ENCODE measurements around the gene RSBN1.

RSBN1 gene

DNA sequence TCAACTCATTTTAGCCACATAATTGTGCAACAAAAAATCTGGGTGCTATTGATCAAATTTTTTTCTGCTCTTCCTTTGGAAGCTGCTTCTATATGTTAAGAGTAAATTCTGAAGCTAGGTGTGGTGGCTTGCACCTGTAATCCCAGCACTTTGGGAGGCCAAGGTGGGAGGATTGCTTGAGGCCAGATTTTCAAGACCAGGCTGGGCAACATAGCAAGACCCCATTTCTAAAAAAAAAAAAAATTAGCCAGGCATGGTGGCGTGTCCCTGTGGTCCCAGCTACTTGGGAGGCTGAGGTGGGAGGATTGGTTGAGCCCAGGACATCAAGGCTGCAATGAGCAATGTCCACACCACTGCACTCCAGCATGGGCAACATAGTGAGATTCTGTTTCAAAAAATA lies 24.3 kb upstream of the RSBN1 start:
- Mint-ChIP-seq H3K36me3 (ENCODE audit: low read depth) (peaks cover 74% of the 10 kb centered on the region), H3K4me3 (no peak overlapping the region), H3K9me3 (no peaks in the 10 kb centered on the region), H3K27ac (no peak overlapping the region), H3K27me3 (no peaks in the 10 kb centered on the region), H3K4me1 (ENCODE audit: low read depth) (peaks cover 5% of the 10 kb centered on the region)
- no peak for DNase-seq

DNA sequence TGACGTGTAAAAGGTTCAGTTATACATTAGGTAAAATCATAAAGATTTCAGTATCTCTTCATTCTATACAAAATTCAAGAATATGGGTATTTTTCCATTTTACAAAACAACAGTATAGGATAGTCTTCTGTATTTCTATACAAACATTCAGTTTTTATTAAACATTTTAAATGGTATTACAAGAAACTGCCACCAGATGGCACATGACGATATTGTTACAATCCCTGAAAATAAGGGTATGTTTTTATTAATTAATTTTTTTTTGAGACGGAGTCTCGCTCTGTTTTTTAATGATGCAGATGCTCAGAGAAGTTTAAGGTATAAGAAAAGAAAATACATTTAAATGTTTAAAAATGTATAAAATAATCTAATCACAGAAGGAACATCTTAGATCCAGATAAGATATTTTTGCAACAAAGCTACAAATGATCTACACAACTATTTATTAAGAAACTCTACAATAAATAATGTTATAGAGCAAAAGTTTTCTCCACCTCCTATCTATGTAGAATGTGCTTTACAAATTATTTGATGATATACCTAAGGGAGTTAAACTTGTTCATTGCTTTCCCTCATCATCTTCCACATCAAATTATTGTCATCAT lies 23.5 kb upstream of the RSBN1 start:
- Mint-ChIP-seq H3K27ac (no peak overlapping the region), H3K36me3 (ENCODE audit: low read depth) (peaks cover 75% of the 10 kb centered on the region)
- DNase-seq, result no peak

DNA sequence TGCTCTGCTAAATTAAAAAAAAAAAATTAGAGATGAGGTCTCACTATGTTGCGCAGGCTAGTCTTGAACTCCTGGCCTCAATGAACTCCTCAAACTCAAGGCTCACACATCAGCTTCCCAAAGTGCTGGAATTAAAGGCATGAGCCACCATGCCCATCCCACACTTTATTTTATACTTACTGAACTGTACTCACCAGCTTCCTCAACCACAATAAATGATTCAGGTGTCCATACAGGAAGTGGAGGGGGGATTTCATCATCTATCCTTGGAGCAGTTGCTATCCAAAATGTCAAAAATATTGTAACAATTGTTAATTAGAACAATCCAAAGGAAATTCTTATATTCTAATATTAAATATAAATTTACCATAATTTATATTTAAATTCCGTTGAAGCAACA lies 22.4 kb upstream of the RSBN1 start:
- peaks cover 73% of the 10 kb centered on the region for H3K36me3 Mint-ChIP-seq (ENCODE audit: low read depth)
- no peak overlapping the region for H3K27ac Mint-ChIP-seq
- H3K9me3 Mint-ChIP-seq, result no peaks in the 10 kb centered on the region
- H3K4me1 Mint-ChIP-seq (ENCODE audit: low read depth), result peaks cover 5% of the 10 kb centered on the region
- H3K27me3 Mint-ChIP-seq, result no peaks in the 10 kb centered on the region
- no peak for DNase-seq
- H3K4me3 Mint-ChIP-seq, result no peak overlapping the region

More for the DNA sequence above, 23.5 kb upstream of the RSBN1 start:
- no peaks in the 10 kb centered on the region for H3K9me3 Mint-ChIP-seq
- peaks cover 5% of the 10 kb centered on the region for H3K4me1 Mint-ChIP-seq (ENCODE audit: low read depth)
- H3K27me3 Mint-ChIP-seq, result no peaks in the 10 kb centered on the region
- no peak overlapping the region for H3K4me3 Mint-ChIP-seq

DNA sequence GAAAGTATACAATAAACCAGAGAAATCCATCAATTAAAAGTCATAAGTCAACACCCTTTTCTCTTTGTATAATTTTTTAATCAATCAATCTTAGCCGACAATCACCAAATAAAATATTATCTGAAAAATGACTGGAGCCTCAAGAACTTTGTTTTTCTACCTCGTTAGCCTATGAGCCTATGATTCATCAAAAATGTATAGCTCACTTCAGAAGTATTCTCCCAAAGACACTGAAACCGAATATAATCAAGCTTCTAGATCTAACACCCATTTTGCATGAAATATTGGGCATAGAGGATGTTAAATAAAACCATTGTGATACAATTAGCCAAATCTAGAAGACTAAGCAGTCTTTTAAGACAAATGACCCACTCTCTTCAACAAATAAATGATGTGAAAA lies 17.8 kb upstream of the RSBN1 start:
- DNase-seq, result no peak
- Mint-ChIP-seq H3K27ac (no peak overlapping the region), H3K36me3 (ENCODE audit: low read depth) (peaks cover 67% of the 10 kb centered on the region), H3K27me3 (no peaks in the 10 kb centered on the region), H3K4me1 (ENCODE audit: low read depth) (no peaks in the 10 kb centered on the region), H3K9me3 (no peaks in the 10 kb centered on the region), H3K4me3 (no peak overlapping the region)

DNA sequence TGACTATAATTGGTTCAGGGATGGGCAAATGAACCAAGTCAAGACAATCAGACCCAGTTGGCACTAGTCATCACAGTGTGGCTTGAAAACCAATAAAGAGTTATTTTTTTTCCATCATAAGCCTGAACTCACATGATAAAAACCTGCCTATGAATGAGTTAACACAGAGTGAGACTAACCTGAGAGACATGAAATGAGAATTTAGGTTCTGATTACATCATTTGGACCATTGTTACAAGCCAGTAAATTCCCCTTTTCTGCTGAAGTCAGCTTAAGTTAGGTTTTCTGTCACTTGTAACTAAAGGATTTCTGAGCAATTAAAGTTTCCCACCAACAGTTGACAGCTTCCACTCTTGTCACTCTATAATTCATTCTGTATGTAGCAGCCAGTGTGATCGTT lies 9.6 kb upstream of the RSBN1 start:
- H3K27ac Mint-ChIP-seq, result peak overlapping the region; percentile 65
- H3K4me1 Mint-ChIP-seq (ENCODE audit: low read depth), result peaks cover 7% of the 10 kb centered on the region
- no peaks in the 10 kb centered on the region for H3K9me3 Mint-ChIP-seq
- H3K27me3 Mint-ChIP-seq, result no peaks in the 10 kb centered on the region
- no peak overlapping the region for H3K4me3 Mint-ChIP-seq
- H3K36me3 Mint-ChIP-seq (ENCODE audit: low read depth), result peaks cover 78% of the 10 kb centered on the region
- DNase-seq, result no peak

DNA sequence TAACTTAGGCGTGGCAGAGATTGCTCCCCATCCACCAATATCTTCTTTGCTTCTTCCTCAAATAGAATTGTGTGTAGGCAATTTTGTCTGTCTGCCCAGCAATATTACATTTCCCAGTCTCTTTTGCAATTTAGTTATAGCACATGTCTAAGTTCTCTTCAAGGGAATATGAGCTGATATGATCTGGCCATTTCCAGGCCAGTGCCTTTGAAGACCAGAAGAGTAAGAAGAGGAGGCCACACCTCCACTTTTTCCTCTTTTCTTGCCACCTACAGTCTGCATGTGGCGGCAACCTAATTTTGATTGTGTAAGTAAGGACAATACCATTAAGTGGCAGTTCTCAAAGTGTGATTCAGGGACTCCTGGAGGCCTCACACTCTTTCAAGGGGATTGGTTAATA lies 6.3 kb upstream of the RSBN1 start:
- H3K4me3 Mint-ChIP-seq, result no peak overlapping the region
- no peak overlapping the region for H3K27ac Mint-ChIP-seq
- H3K27me3 Mint-ChIP-seq, result no peaks in the 10 kb centered on the region
- H3K4me1 Mint-ChIP-seq (ENCODE audit: low read depth), result peaks cover 7% of the 10 kb centered on the region
- no peaks in the 10 kb centered on the region for H3K9me3 Mint-ChIP-seq
- H3K36me3 Mint-ChIP-seq (ENCODE audit: low read depth), result peaks cover 76% of the 10 kb centered on the region
- no peak for DNase-seq

DNA sequence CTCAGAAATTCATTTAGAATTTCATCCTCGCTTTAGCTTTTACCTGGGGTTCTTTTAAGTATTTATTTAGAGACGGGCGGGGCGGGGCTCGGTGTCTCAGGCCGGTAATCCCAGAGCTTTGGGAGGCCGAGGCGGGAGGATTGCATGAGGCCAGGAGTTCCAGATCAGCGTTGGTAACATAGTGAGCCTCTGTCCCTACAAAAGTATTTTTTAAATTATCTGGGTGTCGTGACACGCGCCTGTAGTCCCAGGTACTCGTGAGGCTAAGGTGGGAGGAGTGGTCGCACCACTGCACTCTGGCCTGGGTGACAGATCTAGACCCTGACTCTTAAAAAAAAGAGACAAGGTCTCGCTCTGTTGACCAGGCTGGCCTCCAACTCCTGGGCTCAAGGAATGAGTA lies 942 bp upstream of the RSBN1 start:
- H3K9me3 Mint-ChIP-seq, result no peaks in the 10 kb centered on the region
- peak overlapping the region; percentile 96 for H3K4me3 Mint-ChIP-seq
- peaks cover 57% of the 10 kb centered on the region for H3K36me3 Mint-ChIP-seq (ENCODE audit: low read depth)

DNA sequence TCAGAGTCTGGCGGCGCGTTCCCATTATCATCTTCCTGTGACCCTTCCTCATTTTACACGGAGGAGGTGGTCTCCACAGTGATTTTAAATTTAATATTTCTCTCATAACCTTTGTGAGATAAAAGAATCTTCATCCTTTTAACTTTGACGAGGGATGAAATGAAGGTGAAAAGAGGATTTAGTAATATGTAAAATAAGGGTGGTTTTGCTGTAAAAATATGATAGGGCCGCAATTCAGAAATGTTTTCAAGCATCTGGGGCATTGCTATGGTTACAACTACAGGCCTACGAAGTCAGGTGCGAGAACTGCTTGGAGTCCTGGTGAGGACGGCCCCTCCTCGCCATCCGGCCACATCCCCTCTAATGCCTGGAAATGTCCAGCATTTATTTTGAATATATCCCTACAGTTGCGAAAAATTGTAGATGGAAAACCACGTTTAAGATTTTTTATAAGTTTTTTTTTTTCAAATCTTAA lies 422 bp upstream of the RSBN1 start:
- peak overlapping the region; percentile 95 for H3K27ac Mint-ChIP-seq
- DNase-seq, result no peak
- H3K4me1 Mint-ChIP-seq (ENCODE audit: low read depth), result peaks cover 39% of the 10 kb centered on the region

More for the DNA sequence above, 942 bp upstream of the RSBN1 start:
- no peak for DNase-seq
- Mint-ChIP-seq H3K27me3 (no peaks in the 10 kb centered on the region), H3K27ac (peak overlapping the region; percentile 95), H3K4me1 (ENCODE audit: low read depth) (peaks cover 36% of the 10 kb centered on the region)

DNA sequence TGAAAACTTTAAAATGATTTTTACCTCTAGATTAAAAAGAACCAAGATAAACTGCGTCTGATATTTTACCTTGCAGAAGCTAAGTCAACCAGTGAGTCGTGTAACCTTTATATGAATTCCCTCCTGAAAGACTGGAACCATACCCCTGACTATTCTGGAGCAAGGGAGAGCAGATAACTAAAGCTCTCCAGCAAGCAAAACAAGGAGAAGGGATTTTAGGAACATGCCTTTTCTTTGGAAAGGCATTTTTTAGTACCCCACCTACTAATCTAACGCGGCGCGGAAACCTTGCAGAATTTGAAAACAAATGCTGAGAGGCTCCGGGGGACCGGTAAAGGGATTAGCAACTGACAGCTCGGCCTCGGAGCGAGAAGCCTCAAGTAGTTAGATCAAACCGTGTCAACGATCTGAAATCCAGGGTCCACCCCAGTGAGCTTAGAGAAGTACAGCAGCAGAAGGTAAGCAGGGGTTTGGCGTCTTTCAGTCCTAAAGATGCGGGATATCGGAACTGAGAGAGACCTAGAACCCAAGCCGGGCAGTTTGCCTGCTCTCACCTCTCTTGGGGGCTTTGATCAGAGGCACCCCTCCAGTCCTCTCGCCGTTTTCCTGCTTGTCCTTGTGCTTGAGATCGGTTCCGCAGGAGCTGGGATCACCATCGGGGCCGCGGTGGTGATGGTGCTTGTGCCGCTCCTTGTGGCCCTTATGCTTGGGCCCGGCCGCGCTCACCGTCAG lies 954 bp downstream of the RSBN1 start:
- Mint-ChIP-seq H3K4me3 (peak overlapping the region; percentile 96), H3K36me3 (ENCODE audit: low read depth) (peaks cover 52% of the 10 kb centered on the region), H3K27ac (peak overlapping the region; percentile 95), H3K27me3 (no peaks in the 10 kb centered on the region), H3K4me1 (ENCODE audit: low read depth) (peaks cover 45% of the 10 kb centered on the region), H3K9me3 (no peaks in the 10 kb centered on the region)
- DNase-seq, result no peak

More for the DNA sequence above, 422 bp upstream of the RSBN1 start:
- peaks cover 57% of the 10 kb centered on the region for H3K36me3 Mint-ChIP-seq (ENCODE audit: low read depth)
- no peaks in the 10 kb centered on the region for H3K9me3 Mint-ChIP-seq
- H3K4me3 Mint-ChIP-seq, result peak overlapping the region; percentile 96
- no peaks in the 10 kb centered on the region for H3K27me3 Mint-ChIP-seq

DNA sequence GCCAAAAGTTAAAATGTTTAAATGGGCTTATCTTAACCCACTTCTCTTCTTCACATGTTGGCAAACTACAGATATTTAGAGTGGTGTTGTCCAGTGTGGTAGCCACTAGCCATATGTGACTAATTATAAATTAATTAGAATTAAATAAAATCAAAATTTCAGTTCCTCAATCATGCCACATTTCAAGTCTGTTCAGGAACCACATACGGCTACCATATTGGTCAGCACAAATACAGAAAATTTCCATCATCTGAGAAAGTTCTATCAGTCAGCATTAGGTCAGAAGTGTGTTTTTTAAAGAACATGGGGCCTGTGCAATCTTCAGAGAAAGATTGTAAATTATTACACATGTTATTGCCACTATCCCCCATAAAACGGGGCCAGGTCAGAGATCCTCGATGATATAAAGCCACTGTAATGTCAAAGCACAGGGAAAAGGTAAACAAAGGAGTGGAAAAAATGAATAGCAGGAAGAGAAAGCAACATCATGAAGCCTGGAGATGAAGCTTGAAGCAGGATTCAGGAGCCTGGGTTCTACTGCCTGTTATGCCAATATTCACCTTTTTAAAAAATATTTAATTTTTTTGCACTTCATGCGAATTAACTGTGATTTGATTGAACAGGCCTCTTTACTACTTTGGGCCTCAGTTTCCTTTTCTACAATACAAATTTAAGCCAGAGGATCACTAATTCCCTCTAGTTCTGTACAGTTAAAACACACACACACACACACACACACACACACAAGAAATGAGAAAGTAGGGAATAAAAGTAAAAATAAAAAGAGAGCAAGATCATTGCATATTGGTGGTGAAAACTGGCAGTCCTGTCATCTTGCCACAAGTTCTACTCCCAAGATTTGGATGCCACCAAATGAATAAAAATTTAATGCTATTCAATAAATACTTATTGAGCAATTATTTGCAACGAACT lies 2.3 kb downstream of the RSBN1 start:
- H3K27ac Mint-ChIP-seq, result peak overlapping the region; percentile 65
- H3K9me3 Mint-ChIP-seq, result no peaks in the 10 kb centered on the region
- H3K4me3 Mint-ChIP-seq, result peak overlapping the region; percentile 96
- no peaks in the 10 kb centered on the region for H3K27me3 Mint-ChIP-seq
- peaks cover 51% of the 10 kb centered on the region for H3K36me3 Mint-ChIP-seq (ENCODE audit: low read depth)
- no peak for DNase-seq
- H3K4me1 Mint-ChIP-seq (ENCODE audit: low read depth), result peaks cover 58% of the 10 kb centered on the region

DNA sequence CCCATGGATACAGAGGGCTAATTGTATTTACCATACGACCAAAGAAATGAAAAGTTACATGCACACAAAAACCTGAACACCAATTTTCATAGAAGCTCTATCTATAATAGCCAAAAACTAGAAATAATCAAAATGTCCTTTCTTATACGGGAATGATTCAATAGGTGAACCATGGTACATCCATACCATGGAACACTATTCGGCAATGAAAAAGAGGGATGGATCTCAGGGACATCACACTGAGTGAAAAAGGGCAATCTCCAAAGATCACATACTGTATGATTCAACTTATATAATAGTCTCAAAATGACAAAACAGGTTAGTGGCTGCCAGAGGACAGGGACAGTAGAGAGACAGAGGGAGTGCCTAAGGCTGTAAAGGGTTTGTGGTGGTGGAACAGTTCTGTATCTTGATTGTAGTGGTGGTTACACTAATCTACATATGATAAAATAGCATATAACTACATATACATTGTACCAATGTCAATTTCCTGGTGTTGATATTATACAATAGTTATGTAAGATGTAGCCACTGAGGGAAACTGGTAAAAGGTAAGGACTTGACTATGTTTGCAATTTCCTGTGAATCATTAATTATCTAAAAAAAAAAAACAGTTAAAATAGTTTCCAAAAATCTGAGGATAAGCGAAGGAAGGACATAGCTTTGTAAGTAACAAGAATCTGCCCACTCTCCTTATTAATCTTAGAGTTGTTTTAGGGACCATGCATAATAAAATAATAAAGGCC lies 3.7 kb downstream of the RSBN1 start:
- Mint-ChIP-seq H3K36me3 (ENCODE audit: low read depth) (peaks cover 50% of the 10 kb centered on the region), H3K27me3 (no peaks in the 10 kb centered on the region), H3K9me3 (no peaks in the 10 kb centered on the region), H3K27ac (no peak overlapping the region), H3K4me3 (peak overlapping the region; percentile 32), H3K4me1 (ENCODE audit: low read depth) (peaks cover 69% of the 10 kb centered on the region)
- no peak for DNase-seq

DNA sequence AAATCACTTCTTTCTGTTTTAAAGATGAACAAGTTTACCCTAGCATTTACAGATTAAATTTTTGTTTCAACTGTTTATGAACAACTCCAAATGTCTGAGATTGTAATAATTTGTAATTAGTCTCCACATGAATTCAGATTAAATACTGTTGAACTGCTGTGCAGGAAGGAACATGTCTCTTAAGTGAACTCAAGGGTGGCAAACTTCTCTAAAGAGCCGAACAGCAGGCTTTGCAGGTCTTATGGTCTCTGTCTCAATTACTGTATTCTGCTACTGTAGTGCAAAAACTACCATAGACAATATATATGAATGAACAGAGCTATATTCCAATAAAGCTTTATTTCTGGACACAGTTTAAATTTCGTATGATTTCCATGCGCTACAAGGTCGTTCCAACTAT lies 6.6 kb downstream of the RSBN1 start:
- DNase-seq, result no peak
- H3K4me3 Mint-ChIP-seq, result no peak overlapping the region
- H3K4me1 Mint-ChIP-seq (ENCODE audit: low read depth), result peaks cover 84% of the 10 kb centered on the region
- H3K27me3 Mint-ChIP-seq, result no peaks in the 10 kb centered on the region
- H3K36me3 Mint-ChIP-seq (ENCODE audit: low read depth), result peaks cover 26% of the 10 kb centered on the region
- H3K9me3 Mint-ChIP-seq, result no peaks in the 10 kb centered on the region
- H3K27ac Mint-ChIP-seq, result peak overlapping the region; percentile 44

DNA sequence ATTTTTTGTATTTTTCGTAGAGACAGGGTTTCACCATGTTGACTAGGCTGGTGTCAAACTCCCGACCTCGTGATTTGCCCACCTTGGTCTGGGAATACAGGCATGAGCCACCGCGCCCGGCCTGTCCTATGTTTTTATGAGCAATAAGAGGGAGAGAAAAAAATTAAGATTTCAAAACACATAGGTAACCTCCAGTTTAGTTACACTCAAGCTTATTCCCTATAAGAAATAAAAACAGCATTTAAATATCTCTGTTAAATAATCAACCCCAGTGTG lies 7.1 kb downstream of the RSBN1 start:
- no peak for DNase-seq
- Mint-ChIP-seq H3K27ac (peak overlapping the region; percentile 61), H3K4me1 (ENCODE audit: low read depth) (peaks cover 85% of the 10 kb centered on the region), H3K36me3 (ENCODE audit: low read depth) (peaks cover 26% of the 10 kb centered on the region), H3K4me3 (no peak overlapping the region), H3K27me3 (no peaks in the 10 kb centered on the region), H3K9me3 (no peaks in the 10 kb centered on the region)
